NCI-H146 (cell line): ENCODE results near the gene OPCML.

Source experiments
- DNase-seq: peaks from one replicate; lab custom pipeline; 2025; lab: John Stamatoyannopoulos, UW

OPCML gene

GRCh38 chr11:133173810-133174412 lies 358.4 kb downstream of the OPCML start:
- DNase-seq: no peak

GRCh38 chr11:133172349-133172748 lies 360.0 kb downstream of the OPCML start:
- DNase-seq: no peak

- DNase-seq: peak; percentile 5
These were observed 360.9 kb downstream of the OPCML start for GRCh38 chr11:133171374-133171773.

- DNase-seq: no peak
These were observed 364.3 kb downstream of the OPCML start for GRCh38 chr11:133168016-133168415.

GRCh38 chr11:133166662-133167061 lies 365.6 kb downstream of the OPCML start:
- no peak for DNase-seq

GRCh38 chr11:133164986-133165385 lies 367.3 kb downstream of the OPCML start:
- DNase-seq: no peak

- DNase-seq: peak; percentile 49
These were observed 368.6 kb downstream of the OPCML start for GRCh38 chr11:133163463-133164419.

- no peak for DNase-seq
These were observed 370.1 kb downstream of the OPCML start for GRCh38 chr11:133162227-133162626.

GRCh38 chr11:133160754-133161153 lies 371.5 kb downstream of the OPCML start:
- DNase-seq: no peak

- peak; percentile 5 for DNase-seq
These were observed 375.1 kb downstream of the OPCML start for GRCh38 chr11:133156986-133157745.

- no peak for DNase-seq
These were observed 377.5 kb downstream of the OPCML start for GRCh38 chr11:133154781-133155180.

- DNase-seq: no peak
These were observed 378.2 kb downstream of the OPCML start for GRCh38 chr11:133154076-133154475.

GRCh38 chr11:133153031-133153430 lies 379.3 kb downstream of the OPCML start:
- peak; percentile 26 for DNase-seq

- no peak for DNase-seq
These were observed 382.6 kb downstream of the OPCML start for GRCh38 chr11:133149698-133150097.

- no peak for DNase-seq
These were observed 384.7 kb downstream of the OPCML start for GRCh38 chr11:133147625-133148024.

GRCh38 chr11:133146697-133147306 lies 385.5 kb downstream of the OPCML start:
- no peak for DNase-seq

- no peak for DNase-seq
These were observed 394.4 kb downstream of the OPCML start for GRCh38 chr11:133137939-133138338.

GRCh38 chr11:133137270-133137669 lies 395.0 kb downstream of the OPCML start:
- DNase-seq: no peak

- no peak for DNase-seq
These were observed 395.9 kb downstream of the OPCML start for GRCh38 chr11:133136376-133136775.

GRCh38 chr11:133134314-133135173 lies 397.8 kb downstream of the OPCML start:
- DNase-seq: peak; percentile 52

GRCh38 chr11:133133606-133134005 lies 398.7 kb downstream of the OPCML start:
- no peak for DNase-seq
